Tibial nerve (tissue), 4 donors: ENCODE data around the gene BNC2.

Experiments
- CTCF ChIP-seq, 5 experiments: fragments of 200-600 bp in 3 of 5; fragments of 450-650 bp in 2 of 5; sonication (generic) in 3 of 5; IDR thresholded peaks; one replicate each; pipeline ENCODE4 v1.5.1; 2016 to 2019; ENCODE audit warnings: antibody characterized with exemption in 5 of 5, mild to moderate bottlenecking in 3 of 5, moderate library complexity in 2 of 5
- EP300 ChIP-seq, 2 donors: sonication (generic); formaldehyde crosslinking; IDR thresholded peaks; one replicate each; pipeline ENCODE4 v1.6.1; 2017; ENCODE audit warnings: antibody characterized with exemption in 2 of 2, mild to moderate bottlenecking in 1 of 2

- TF ChIP-seq EP300 (IDR thresholded peaks at IDR 0.05) = no peak
- TF ChIP-seq CTCF (IDR thresholded peaks at IDR 0.05) = no peak
These were observed 433.9 kb downstream of the BNC2 start for GRCh38 chr9:16436545-16436944.
